Thoracic aorta (tissue), 2 donors: ENCODE data around the gene KCNQ5. TPM values are rescaled to one million over a fixed set of nuclear protein-coding genes. Genes with fewer than 3 reads are reported as not detected.
"Not testable (repeated sequence)": the region's sequence is repeated elsewhere in the genome, so short reads cannot be mapped to it uniquely, and the experiment has no call there.

Experiments used
- ATAC-seq: fragments of 150-250 bp; one replicate; pipeline ENCODE4 v1.8.0; 2017; ENCODE audit warnings: low read depth; ENCODE audit not compliant: insufficient number of reproducible peaks, low FRiP score
- DNase-seq: peaks from one replicate; pipeline ENCODE4 v3.0.0-alpha.2; 2020; ENCODE audit warnings: low spot score
- H3K27ac ChIP-seq, 2 donors: fragments of 200-600 bp; sonication (generic); 1 replicate in 1 of 2; 2 replicates in 1 of 2; pipeline ENCODE4 v1.5.1; 2016; ENCODE audit warnings: mild to moderate bottlenecking in 2 of 2, moderate library complexity in 2 of 2
- H3K27me3 ChIP-seq: fragments of 200-600 bp; sonication (generic); replicated peaks from 2 replicates; pipeline ENCODE4 v1.6.0; 2016; ENCODE audit warnings: mild to moderate bottlenecking; ENCODE audit not compliant: insufficient read depth
- H3K36me3 ChIP-seq: fragments of 200-600 bp; sonication (generic); one replicate; pipeline ENCODE4 v1.5.1; 2016
- H3K4me1 ChIP-seq, 2 donors: fragments of 200-600 bp; sonication (generic); 1 replicate in 1 of 2; 2 replicates in 1 of 2; pipeline versions ENCODE4 v1.5.1 to v1.6.0; 2016; ENCODE audit warnings: low read depth in 2 of 2, mild to moderate bottlenecking in 1 of 2; ENCODE audit not compliant: control insufficient read depth in 1 of 2
- H3K4me3 ChIP-seq: fragments of 200-600 bp; sonication (generic); 2 replicates; pipeline ENCODE4 v1.5.1; 2016; ENCODE audit warnings: mild to moderate bottlenecking
- H3K9me3 ChIP-seq: fragments of 200-600 bp; sonication (generic); 2 replicates; pipeline ENCODE4 v1.5.1; 2016
- CTCF ChIP-seq: fragments of 200-600 bp; sonication (generic); IDR thresholded peaks from one replicate; pipeline ENCODE4 v1.5.1; 2019; ENCODE audit warnings: antibody characterized with exemption
- total RNA-seq, 2 donors: library from RNA; depleted of rRNA; stranded (reverse); fragments of >200 nt; gene quantifications; one replicate each; pipeline versions ENCODE4 v1.1.0 to v1.2.3, GENCODE V29; 2016

The KCNQ5 gene
- total RNA-seq, 2 donors from 2014 or later = 7.3 to 8.5 TPM

- Histone ChIP-seq H3K4me3 (no peak overlapping the region), H3K9me3 (no peaks in the 10 kb centered on the region), H3K36me3 (no peaks in the 10 kb centered on the region), H3K27me3 (no peaks in the 10 kb centered on the region), H3K27ac (no peak overlapping the region), H3K4me1 (no peaks in the 10 kb centered on the region)
- ATAC-seq = no peak
- no peak for DNase-seq
- no peak for TF ChIP-seq CTCF
These were observed 554.2 kb downstream of the KCNQ5 start for GRCh38 chr6:73176057-73176456.

GRCh38 chr6:73177221-73177944, 555.5 kb downstream of the KCNQ5 start:
- TF ChIP-seq CTCF = no peak
- no peaks in the 10 kb centered on the region for H3K9me3 ChIP-seq
- H3K36me3 ChIP-seq = no peaks in the 10 kb centered on the region
- no peaks in the 10 kb centered on the region for H3K4me1 ChIP-seq
- no peak for DNase-seq
- no peak for ATAC-seq
- no peak overlapping the region for H3K27ac ChIP-seq
- no peak overlapping the region for H3K4me3 ChIP-seq
- H3K27me3 ChIP-seq = no peaks in the 10 kb centered on the region

- H3K27me3 ChIP-seq = no peaks in the 10 kb centered on the region
- no peaks in the 10 kb centered on the region for H3K9me3 ChIP-seq
- ATAC-seq (no peak), DNase-seq (no peak)
- H3K4me1 ChIP-seq = no peaks in the 10 kb centered on the region
- H3K4me3 ChIP-seq = peak overlapping the region; percentile 66
- H3K27ac ChIP-seq = no peak overlapping the region
- no peak for TF ChIP-seq CTCF
- no peaks in the 10 kb centered on the region for H3K36me3 ChIP-seq
These were observed 558.3 kb downstream of the KCNQ5 start for GRCh38 chr6:73180076-73180738.

- Histone ChIP-seq H3K4me1 (no peaks in the 10 kb centered on the region), H3K27ac (no peak overlapping the region), H3K4me3 (peak overlapping the region; percentile 66), H3K9me3 (no peaks in the 10 kb centered on the region), H3K36me3 (no peaks in the 10 kb centered on the region), H3K27me3 (no peaks in the 10 kb centered on the region)
- DNase-seq (no peak), ATAC-seq (peak; percentile 68)
- TF ChIP-seq CTCF = peak; percentile 78
These were observed 559.1 kb downstream of the KCNQ5 start for GRCh38 chr6:73180763-73181619.

GRCh38 chr6:73182021-73182607, 560.2 kb downstream of the KCNQ5 start:
- Histone ChIP-seq H3K4me1 (no peaks in the 10 kb centered on the region), H3K27me3 (no peaks in the 10 kb centered on the region), H3K9me3 (no peaks in the 10 kb centered on the region), H3K4me3 (no peak overlapping the region), H3K36me3 (no peaks in the 10 kb centered on the region), H3K27ac (no peak overlapping the region)
- DNase-seq (no peak), ATAC-seq (no peak)
- TF ChIP-seq CTCF = no peak

- H3K4me3 ChIP-seq, H3K27ac ChIP-seq, H3K9me3 ChIP-seq, H3K27me3 ChIP-seq, H3K4me1 ChIP-seq, ATAC-seq, H3K36me3 ChIP-seq, DNase-seq: not testable (repeated sequence)
These were observed 571.4 kb downstream of the KCNQ5 start for GRCh38 chr6:73193302-73193701.
